ENCODE measurements around the gene C10orf71. TPM values are rescaled to one million over a fixed set of nuclear protein-coding genes. Genes with fewer than 3 reads are reported as not detected.

Gene C10orf71
- total and polyA plus RNA-seq, 7 donors: not detected

DNA sequence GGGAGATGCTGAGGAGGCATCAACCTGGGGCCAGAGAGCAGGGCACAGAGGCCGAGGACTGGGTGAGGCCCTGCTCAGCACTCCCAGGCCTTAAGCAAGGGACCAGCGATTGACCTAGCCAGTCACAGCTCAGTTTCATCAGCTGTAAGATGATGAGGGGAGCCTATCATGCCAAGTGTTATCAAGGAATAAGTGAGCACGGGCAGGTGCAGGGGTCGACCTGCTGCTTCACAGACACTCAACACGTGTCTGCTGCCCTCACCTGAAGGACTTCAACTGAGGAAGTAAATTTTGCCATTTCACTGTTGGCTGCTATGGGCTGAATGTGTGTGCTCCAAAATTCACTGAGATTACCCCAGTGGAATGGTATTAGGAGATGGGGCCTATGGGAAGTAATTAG, 9.9 kb downstream of the C10orf71 start:
- Histone ChIP-seq H3K27me3 (no peaks in the 10 kb centered on the region), H3K4me3 (no peak overlapping the region), H3K9me3 (peaks cover 0 to 2% (median 0%) of the 10 kb centered on the region in 4 donors), H3K27ac (no peak overlapping the region), H3K36me3 (no peaks in the 10 kb centered on the region), H3K4me1 (no peaks in the 10 kb centered on the region)
- intact Hi-C loops (cut with DNase I): no loop called here
- TF ChIP-seq EP300 (IDR thresholded peaks at IDR 0.05) (no peak), POLR2AphosphoS5 (IDR thresholded peaks at IDR 0.05) (no peak), POLR2A (IDR thresholded peaks at IDR 0.05) (no peak)
- TF ChIP-seq, protein P1, sequence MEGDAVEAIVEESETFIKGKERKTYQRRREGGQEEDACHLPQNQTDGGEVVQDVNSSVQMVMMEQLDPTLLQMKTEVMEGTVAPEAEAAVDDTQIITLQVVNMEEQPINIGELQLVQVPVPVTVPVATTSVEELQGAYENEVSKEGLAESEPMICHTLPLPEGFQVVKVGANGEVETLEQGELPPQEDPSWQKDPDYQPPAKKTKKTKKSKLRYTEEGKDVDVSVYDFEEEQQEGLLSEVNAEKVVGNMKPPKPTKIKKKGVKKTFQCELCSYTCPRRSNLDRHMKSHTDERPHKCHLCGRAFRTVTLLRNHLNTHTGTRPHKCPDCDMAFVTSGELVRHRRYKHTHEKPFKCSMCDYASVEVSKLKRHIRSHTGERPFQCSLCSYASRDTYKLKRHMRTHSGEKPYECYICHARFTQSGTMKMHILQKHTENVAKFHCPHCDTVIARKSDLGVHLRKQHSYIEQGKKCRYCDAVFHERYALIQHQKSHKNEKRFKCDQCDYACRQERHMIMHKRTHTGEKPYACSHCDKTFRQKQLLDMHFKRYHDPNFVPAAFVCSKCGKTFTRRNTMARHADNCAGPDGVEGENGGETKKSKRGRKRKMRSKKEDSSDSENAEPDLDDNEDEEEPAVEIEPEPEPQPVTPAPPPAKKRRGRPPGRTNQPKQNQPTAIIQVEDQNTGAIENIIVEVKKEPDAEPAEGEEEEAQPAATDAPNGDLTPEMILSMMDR (IDR thresholded peaks at IDR 0.05): no peak
- no peak for DNase-seq
- WGBS, 2 donors: 88 to 93% methylated on average over 5 of the region's 5 CpGs

DNA sequence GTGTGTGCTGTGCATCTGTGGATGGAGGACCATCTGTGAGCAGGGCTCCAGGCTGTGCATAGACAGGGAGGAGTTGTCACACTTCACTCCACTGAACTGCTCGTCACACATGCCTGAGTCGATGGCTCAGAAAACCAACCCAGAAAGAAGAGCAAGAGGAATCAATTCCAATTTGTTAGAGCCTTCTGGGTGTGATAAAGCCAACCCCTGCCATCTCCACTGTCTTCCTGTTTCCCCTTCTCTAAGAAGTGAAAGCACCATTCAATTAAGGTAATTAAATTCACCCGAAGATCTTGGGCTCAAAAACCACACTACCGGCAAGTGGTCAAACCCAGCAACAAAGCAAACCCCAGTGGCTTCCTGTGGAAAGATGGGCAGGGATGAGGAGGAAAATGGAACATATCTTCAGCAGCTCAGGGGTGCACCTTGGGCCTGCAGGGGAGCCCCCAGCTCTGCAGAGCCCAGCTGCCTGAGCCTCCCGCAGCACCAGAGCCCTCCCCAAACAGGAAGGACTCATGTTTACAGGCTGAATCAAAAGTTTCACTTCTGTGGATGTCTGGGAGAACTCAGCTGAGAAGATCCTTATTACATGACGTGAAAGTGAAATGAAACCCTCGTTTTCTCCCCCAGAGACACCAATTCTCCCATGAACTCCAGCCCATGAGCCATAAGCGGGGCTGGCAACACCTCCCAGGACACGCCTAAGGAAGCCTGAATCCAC, 10.9 kb downstream of the C10orf71 start:
- no peaks in the 10 kb centered on the region for H3K4me1 ChIP-seq
- H3K36me3 ChIP-seq: no peaks in the 10 kb centered on the region
- no peak overlapping the region for H3K4me3 ChIP-seq
- TF ChIP-seq, protein P1 (IDR thresholded peaks at IDR 0.05): no peak
- TF ChIP-seq POLR2A (IDR thresholded peaks at IDR 0.05): no peak
- no peak for TF ChIP-seq POLR2AphosphoS5 (IDR thresholded peaks at IDR 0.05)
- TF ChIP-seq EP300 (IDR thresholded peaks at IDR 0.05): no peak
- H3K27me3 ChIP-seq: no peaks in the 10 kb centered on the region
- 43 to 62% methylated on average over 9 of the region's 9 CpGs for WGBS, 2 donors
- DNase-seq: no peak
- intact Hi-C loops (cut with DNase I): no loop called here
- peaks cover 0 to 2% (median 0%) of the 10 kb centered on the region in 4 donors for H3K9me3 ChIP-seq
- peak overlapping the region in 1 of 4 donors; percentile 18 for H3K27ac ChIP-seq

DNA sequence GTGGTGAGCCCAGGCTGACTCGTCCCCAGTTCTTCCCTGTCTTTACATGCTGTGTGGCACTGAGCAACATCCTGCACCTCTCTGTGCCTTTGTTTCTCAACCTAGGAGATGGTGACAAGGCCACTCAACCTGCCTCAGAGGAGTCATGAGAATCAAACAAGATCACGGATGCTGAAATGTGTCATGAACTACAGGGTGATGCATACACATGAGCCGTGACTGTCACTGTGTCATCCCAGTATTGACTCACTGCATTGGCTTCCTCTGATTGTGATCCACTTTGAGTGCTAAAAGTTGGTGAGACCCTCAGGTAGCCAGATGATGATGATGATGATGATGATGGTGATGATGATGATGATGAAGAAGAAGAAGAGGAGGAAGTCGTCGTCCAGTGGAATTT, 11.5 kb downstream of the C10orf71 start:
- no peaks in the 10 kb centered on the region for H3K36me3 ChIP-seq
- 77 to 80% methylated on average over 5 of the region's 5 CpGs for WGBS, 2 donors
- no peaks in the 10 kb centered on the region for H3K4me1 ChIP-seq
- no peak for DNase-seq
- no peaks in the 10 kb centered on the region for H3K27me3 ChIP-seq
- peak overlapping the region in 1 of 4 donors; percentile 18 for H3K27ac ChIP-seq
- no peak overlapping the region for H3K4me3 ChIP-seq
- peaks cover 0 to 2% (median 0%) of the 10 kb centered on the region in 4 donors for H3K9me3 ChIP-seq
- intact Hi-C loops (cut with DNase I): no loop called here
- no peak for TF ChIP-seq EP300 (IDR thresholded peaks at IDR 0.05)
- TF ChIP-seq, protein P1 (IDR thresholded peaks at IDR 0.05): no peak
- no peak for TF ChIP-seq POLR2AphosphoS5 (IDR thresholded peaks at IDR 0.05)
- TF ChIP-seq POLR2A (IDR thresholded peaks at IDR 0.05): no peak

GRCh38 chr10:49310901-49311554, 12.1 kb downstream of the C10orf71 start:
- TF ChIP-seq, protein P1 (IDR thresholded peaks at IDR 0.05): no peak
- TF ChIP-seq POLR2A (IDR thresholded peaks at IDR 0.05) (no peak), EP300 (IDR thresholded peaks at IDR 0.05) (no peak), POLR2AphosphoS5 (IDR thresholded peaks at IDR 0.05) (no peak)
- Histone ChIP-seq H3K27me3 (no peaks in the 10 kb centered on the region), H3K9me3 (peaks cover 0 to 2% (median 0%) of the 10 kb centered on the region in 4 donors), H3K4me1 (no peaks in the 10 kb centered on the region), H3K27ac (no peak overlapping the region), H3K4me3 (no peak overlapping the region), H3K36me3 (no peaks in the 10 kb centered on the region)
- no peak for DNase-seq
- WGBS, 2 donors: 74 to 81% methylated on average over 7 of the region's 7 CpGs
- intact Hi-C loops (cut with DNase I): no loop called here
